Activated CD4-positive, CD25-positive, alpha-beta regulatory T cell treated with anti-CD3 and anti-CD28 coated beads, Interleukin-2, amount 50 U/mL, for 16 hours (primary cell): ENCODE results near the gene CIB2.
A peak's percentile ranks its signal among the peaks of the same experiment; 100 is the strongest.

Experiments
- DNase-seq: peaks from one replicate; pipeline ENCODE4 v3.0.0-alpha.2; 2020; ENCODE audit warnings: low read depth, low spot score

The CIB2 gene

GRCh38 chr15:78083687-78084448 lies 47.4 kb downstream of the CIB2 start:
- DNase-seq = no peak

DNA sequence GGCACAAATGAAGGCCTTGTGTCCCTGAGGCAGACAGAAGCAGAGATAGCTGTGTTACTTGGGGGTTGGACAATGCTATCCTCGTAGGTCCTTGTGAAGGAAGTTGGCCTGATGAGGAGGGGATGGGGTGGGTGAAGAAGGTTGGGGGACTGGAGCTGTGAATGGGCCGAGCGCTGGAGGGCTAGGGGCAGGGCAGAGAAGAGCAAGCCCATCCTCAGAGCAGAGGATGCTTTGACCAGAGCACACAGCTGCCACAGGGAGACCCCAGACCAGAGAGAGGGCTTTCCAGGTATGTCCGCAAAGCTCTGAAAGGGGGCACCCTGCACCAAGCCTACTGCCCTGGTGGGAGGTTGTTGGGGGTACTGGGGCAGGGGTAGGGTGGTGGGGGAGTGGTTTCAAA lies 48.1 kb downstream of the CIB2 start:
- DNase-seq = no peak

DNA sequence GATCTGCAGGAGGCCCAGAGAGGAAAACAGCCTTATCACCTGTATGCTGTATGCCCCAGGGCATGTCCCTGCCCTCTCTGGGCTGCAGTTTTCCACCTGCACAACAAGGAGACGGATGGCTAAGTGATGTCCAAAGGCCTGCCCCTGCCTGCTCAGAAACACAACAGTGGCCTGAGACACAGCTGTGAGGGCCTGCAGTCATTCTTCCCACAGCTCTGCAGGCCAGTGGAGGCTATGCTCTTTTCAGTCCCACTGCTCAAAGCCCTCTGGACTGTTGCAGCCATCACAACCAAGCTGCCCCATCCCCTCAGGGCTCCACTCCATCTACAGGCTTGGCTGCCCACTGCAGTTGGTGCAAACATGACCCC lies 48.5 kb downstream of the CIB2 start:
- no peak for DNase-seq

DNA sequence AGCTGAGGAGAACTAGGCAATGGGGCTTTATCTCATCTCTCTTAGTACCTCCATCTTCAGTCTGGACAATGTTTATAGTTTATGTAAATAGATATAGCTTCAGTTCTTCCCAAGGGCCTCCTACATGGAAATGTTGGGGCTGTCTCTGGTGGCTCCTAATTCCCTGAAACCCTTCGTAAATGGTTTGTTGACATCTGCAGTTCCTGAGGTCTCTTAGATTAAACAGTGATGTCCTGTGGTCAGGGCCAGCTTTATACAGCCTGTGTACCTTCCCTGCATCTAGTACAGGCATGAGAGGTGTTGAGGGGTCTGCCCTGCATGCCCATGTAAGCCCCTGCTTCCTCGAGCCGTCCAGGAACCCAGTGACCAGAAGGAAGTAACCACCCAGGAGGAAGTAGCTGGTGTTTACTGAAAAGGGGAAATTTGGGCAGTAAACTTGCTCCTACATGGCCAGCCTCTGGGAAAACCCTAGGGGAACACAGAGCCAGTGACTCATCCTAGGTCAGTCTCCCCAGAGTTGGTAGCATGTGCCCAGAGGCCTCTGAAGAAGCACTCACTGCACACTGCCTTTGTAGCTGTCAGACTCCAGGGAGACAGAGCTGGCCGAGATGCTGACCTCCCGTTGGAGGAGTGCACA lies 49.0 kb downstream of the CIB2 start:
- no peak for DNase-seq

GRCh38 chr15:78080088-78080460 lies 51.2 kb downstream of the CIB2 start:
- no peak for DNase-seq

- DNase-seq = no peak
These were observed 51.8 kb downstream of the CIB2 start for GRCh38 chr15:78079298-78080087.

DNA sequence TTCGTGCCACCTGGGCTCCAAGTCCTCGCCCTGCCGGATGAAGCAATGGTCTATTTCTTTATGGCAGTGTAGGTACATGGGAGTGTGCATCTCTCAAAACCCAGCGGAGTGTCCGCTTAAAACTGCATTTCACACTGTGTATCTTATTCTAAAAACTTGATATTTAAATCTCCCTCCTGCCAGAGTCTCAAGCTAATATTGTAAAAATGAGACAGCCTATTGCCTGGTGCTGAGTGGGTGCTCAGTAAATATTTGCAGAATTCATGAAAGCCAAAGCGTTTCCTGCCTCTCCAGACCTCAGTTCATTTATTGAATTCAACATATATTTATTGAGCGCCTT lies 53.4 kb downstream of the CIB2 start:
- DNase-seq = no peak

DNA sequence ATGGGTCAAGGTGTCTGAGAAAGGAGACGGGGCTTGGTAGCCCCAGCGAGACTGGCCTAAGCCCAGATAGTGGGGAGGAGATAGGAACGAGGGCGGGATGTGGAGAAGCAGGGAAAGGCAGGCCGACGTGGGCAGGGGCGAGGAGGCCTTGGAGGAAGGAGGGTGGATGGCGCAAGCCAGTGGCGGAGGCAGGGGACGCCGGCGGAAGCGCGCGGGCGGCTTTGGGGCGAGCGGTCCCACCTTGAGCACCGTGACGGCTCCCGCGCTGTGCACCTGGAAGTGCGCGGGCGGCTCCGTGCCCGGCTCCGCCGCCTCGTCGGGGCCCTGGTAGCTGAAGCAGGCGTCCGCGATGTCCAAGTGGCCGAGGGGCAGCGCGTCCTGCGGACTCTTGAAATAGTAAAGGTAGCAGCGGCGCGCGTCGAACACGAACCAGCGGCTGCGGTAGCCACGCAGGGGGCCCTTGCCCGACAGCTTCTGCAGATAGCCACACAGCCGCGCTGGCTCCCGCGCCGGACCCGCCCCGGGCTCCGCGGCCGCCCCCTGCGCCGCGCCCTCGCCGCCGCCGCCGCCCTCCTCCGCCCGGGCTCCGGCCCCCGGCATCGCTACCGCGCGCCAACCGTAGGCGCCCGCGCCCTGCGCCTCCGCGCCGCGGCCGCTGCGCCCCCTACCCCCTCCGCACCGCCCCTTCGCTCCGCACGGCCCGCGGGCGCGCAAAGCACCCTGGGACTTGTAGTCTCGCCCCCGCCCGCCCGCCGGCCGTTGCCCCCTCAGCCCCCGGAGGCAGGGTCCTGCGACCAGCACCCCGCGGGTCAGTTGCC lies 54.0 kb downstream of the CIB2 start, which contains the start of gene TBC1D2B:
TSS of gene TBC1D2B (minus strand) at position 659 of the 818 bp plus-strand sequence. CDS start at position 600, 59 bp downstream.
- DNase-seq = peak; percentile 47

- DNase-seq = no peak
These were observed 54.8 kb downstream of the CIB2 start for GRCh38 chr15:78076231-78077052.

- DNase-seq = no peak
These were observed 55.6 kb downstream of the CIB2 start for GRCh38 chr15:78075490-78076230.

GRCh38 chr15:78073046-78073787 lies 58.0 kb downstream of the CIB2 start:
- no peak for DNase-seq

GRCh38 chr15:78072080-78072892 lies 59.0 kb downstream of the CIB2 start:
- DNase-seq = no peak

- DNase-seq = no peak
These were observed 59.9 kb downstream of the CIB2 start for GRCh38 chr15:78071383-78071782.

DNA sequence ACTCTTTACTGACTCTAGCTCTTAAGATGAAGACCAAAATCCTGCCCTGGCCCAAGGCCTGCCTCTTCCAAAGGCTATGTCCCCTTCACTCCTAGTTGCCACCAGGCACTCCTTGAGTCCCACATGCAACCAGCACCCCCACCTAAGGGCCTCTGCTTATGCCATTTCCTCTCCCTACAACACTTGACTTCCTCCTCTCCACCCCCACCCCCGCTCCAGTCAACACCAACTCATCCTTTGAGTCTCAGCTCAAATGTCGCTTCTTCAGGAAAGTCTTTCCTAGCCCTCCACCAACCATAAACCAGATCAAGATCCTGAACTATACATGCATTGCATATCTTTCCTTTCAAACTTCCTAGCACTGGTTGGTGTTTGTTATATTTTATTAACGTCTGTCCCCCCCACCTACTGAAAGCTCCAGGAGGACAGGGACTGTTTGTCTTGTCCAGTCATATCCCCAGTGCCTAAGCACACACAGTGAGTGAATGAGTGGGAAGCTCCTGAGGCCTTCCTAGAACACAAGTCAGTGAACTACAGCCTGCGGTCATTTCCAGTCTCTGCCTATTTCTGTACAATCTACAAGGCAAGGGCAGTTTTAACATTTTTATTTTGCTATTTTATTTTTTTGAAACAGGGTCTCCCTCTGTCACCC lies 61.1 kb downstream of the CIB2 start:
- DNase-seq = no peak

DNA sequence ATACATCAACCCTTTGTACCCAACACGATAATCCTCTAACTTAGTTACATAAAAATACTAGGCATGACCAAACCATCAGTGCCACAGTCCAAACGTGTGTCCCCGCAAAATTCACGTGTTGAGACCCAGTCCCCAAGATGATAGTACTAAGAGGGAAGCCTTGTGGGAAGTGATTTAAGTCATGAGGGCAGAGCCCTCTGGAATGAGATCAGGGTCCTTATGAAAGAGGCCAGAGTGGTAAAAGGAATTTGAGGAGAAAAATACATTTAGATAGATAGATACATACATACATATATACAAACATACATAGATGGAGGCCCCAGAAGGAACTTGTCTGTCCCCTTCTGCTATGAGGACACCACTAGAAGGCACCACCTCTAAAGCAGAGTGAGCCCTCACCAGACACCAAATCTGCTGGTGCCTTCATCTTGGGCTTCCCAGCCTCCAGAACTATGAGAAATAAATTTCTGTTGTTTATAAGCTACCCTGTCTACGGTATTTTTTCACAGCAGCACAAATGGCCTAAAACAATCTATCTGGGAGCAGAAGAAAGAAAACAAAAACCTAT lies 61.7 kb downstream of the CIB2 start:
- DNase-seq = no peak

GRCh38 chr15:78069052-78069414 lies 62.2 kb downstream of the CIB2 start:
- no peak for DNase-seq

DNA sequence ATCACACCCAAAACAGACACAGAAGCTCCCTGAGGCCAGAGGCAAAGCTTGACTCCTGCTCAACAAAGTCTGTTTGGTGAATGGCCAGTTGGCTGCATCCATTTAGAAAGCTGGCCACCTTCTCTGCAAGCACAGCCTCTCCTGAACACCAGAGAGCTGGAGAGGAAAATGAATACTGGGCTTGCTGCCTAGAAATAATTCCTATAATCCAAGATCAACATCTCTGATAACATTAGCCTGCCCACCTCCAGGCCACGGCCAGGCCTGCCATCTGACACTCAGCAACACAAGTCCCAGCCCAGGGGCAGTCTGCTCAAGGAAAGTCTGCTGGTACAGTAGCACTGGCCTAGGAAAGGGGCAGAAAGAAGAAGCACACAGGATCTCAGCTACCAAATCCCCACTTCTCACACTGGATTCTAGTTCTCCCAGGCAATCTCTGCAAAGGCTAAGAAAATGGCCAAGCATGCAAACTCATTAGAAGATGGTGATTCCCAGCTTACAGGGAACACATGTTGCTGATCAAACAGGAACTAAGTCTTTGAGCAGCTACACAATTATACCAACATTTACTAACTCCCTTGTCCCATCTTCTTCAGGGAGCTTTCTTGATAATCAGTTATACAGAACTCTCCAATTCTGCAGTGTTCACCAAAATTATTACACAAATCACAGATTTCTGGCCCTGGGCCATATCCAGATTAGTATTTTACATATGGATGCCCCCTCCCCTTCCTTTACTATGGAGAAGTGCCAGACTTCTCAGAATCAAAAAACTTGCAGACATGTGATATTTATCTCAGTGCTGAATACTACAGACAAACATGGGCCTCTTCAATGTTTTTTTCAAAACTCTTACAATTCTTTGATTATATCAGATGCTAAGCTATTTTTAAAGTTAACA lies 63.7 kb downstream of the CIB2 start:
- DNase-seq = no peak
